Uterus (tissue), 4 donors: ENCODE data around the gene CHD9NB. TPM values are rescaled to one million over a fixed set of nuclear protein-coding genes. Genes with fewer than 3 reads are reported as not detected.

Experiments used
- DNase-seq, 2 donors: peaks; one replicate each; pipeline ENCODE4 v3.0.0-alpha.2; 2019 to 2020
- H3K27ac ChIP-seq, 2 donors: fragments of 200-600 bp; sonication (generic); 1 replicate in 1 of 2; 2 replicates in 1 of 2; pipeline ENCODE4 v1.5.1; 2016 to 2018
- H3K27me3 ChIP-seq, 2 donors: fragments of 200-600 bp; sonication (generic); one replicate each; pipeline ENCODE4 v1.5.1; 2018 to 2019; ENCODE audit warnings: control low read depth in 1 of 2
- H3K36me3 ChIP-seq, 2 donors: fragments of 200-600 bp; sonication (generic); one replicate each; pipeline ENCODE4 v1.5.1; 2019; ENCODE audit warnings: control low read depth in 1 of 2
- H3K4me1 ChIP-seq, 2 donors: fragments of 200-600 bp; sonication (generic); one replicate each; pipeline ENCODE4 v1.5.1; 2018 to 2019; ENCODE audit warnings: control low read depth in 1 of 2
- H3K4me3 ChIP-seq, 2 donors: fragments of 200-600 bp; sonication (generic); 1 replicate in 1 of 2; 2 replicates in 1 of 2; pipeline ENCODE4 v1.5.1; 2018 to 2019; ENCODE audit warnings: mild to moderate bottlenecking in 1 of 2
- H3K9me3 ChIP-seq, 2 donors: fragments of 200-600 bp; sonication (generic); one replicate each; pipeline ENCODE4 v1.5.1; 2019; ENCODE audit warnings: control low read depth in 1 of 2
- POLR2A ChIP-seq, 2 donors: fragments of 450-650 bp; IDR thresholded peaks; one replicate each; pipeline ENCODE4 v1.6.1; 2016; ENCODE audit warnings: antibody characterized with exemption in 2 of 2, mild to moderate bottlenecking in 1 of 2, moderate library complexity in 1 of 2
- intact Hi-C: fragments of 100-400 bp; cut with DNase I; formaldehyde crosslinking; loops from one replicate; pipeline ENCODE4 v1.15.1; 2023; ENCODE audit warnings: low total_unique reads
- total RNA-seq, 4 donors: library from RNA; depleted of rRNA in 3 of 4; stranded (reverse); fragments of >200 nt in 3 of 4; gene quantifications; one replicate each; pipeline versions ENCODE4 v1.1.0 to v1.2.4, GENCODE V29; 2014 to 2023
- TF ChIP-seq, protein P1 (sequence below), 4 experiments: fragments of 200-600 bp in 2 of 4; fragments of 450-650 bp in 2 of 4; sonication (generic) in 2 of 4; IDR thresholded peaks; one replicate each; pipeline ENCODE4 v1.5.1; 2016 to 2019; ENCODE audit warnings: antibody characterized with exemption in 4 of 4, mild to moderate bottlenecking in 2 of 4, moderate library complexity in 1 of 4
- donor health status: DM: yes; HTN: yes; CAD: no.

CHD9NB gene
- 1 to 10 TPM in 3 of 4 donors, not detected in 1; 1.2 to 4.3 (median 4.1) TPM for total RNA-seq

DNA sequence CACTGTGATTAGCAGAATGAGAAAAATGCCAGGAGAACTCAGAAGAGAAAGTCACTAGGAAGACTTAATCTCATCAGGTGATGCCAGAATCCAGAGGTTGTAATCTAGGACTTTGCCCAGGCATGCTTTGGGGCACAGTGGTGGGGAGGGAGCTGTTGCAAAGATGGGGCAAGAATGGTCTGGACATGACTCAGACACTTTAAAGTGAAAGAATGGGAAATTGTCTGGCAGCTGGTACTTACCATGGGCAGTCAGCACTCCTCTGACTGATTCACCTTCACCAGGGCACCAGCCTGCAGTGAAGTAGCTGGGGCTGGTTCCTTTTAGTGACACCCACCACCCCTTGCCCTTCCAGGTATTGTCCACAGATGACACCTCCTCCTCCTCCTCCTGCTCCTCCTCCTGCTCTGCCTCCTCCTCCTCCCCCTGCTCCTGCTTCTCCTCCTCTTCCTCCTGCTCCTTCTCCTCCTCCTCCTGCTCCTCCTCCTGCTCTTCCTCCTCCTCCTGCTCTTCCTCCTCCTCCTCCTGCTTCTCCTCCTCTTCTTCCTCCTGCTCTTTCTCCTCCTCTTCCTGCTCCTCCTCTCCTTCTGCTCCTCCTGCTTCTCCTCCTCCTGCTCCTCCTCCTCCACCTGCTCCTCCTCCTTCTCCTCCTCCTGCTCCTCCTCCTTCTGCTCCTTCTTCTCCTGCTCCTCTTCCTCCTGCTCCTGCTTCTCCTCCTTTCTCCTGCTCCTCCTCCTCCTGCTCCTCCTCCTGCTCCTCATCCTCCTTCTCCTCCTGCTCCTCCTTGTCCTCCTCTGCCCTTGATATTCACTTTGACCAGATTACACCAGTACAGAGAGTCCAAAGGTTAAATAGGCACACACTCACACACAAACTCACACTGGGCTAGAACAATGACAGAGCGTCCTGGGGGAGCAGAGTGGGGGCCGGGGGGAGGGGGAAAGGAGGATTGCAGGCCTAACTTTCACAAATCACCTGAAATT is at the start of gene CHD9NB:
CHD9NB (minus strand) TSS at position 379 of the 983 bp plus-strand sequence. CDS start 8,739 bp downstream, outside the sequence.
- intact Hi-C loops, result loop anchor here (5.0 to 10.0 kb wide), 2 partner anchors 82 to 154 kb away; no protein-coding TSS in a partner anchor
- no peaks in the 10 kb centered on the region for H3K36me3 ChIP-seq
- no peak within 1 kb of the TSS for H3K4me3 ChIP-seq
- TF ChIP-seq, protein P1, sequence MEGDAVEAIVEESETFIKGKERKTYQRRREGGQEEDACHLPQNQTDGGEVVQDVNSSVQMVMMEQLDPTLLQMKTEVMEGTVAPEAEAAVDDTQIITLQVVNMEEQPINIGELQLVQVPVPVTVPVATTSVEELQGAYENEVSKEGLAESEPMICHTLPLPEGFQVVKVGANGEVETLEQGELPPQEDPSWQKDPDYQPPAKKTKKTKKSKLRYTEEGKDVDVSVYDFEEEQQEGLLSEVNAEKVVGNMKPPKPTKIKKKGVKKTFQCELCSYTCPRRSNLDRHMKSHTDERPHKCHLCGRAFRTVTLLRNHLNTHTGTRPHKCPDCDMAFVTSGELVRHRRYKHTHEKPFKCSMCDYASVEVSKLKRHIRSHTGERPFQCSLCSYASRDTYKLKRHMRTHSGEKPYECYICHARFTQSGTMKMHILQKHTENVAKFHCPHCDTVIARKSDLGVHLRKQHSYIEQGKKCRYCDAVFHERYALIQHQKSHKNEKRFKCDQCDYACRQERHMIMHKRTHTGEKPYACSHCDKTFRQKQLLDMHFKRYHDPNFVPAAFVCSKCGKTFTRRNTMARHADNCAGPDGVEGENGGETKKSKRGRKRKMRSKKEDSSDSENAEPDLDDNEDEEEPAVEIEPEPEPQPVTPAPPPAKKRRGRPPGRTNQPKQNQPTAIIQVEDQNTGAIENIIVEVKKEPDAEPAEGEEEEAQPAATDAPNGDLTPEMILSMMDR (IDR thresholded peaks at IDR 0.05), result no peak
- no peak for TF ChIP-seq POLR2A (IDR thresholded peaks at IDR 0.05)
- no peaks in the 10 kb centered on the region for H3K9me3 ChIP-seq
- no peaks in the 10 kb centered on the region for H3K4me1 ChIP-seq
- DNase-seq, result no peak
- no peak within 1 kb of the TSS for H3K27ac ChIP-seq
- H3K27me3 ChIP-seq, result no peaks in the 10 kb centered on the region

DNA sequence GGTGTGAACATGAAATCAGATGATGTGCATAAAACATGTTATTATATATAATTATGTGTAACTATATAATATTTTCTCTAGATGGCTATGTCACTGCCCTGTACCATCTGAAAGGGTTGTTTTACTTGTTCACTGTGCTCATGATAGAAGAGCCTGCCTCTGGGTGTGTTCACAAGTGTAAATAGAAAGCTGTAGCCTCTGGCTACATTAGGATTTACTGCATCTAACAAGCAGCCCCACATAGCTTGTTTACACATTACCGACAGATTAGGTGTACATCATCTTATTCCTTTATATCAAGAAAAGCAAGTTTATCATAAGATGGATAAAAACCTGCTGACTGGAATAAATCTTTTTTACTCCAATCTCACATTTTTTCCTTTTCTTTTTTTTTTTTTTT is 48.2 kb upstream of the CHD9NB start:
- no peaks in the 10 kb centered on the region for H3K36me3 ChIP-seq
- H3K27ac ChIP-seq, result peak overlapping the region; percentile 79 to 96
- H3K27me3 ChIP-seq, result no peaks in the 10 kb centered on the region
- intact Hi-C loops, result no loop called here
- no peak overlapping the region for H3K4me3 ChIP-seq
- no peaks in the 10 kb centered on the region for H3K9me3 ChIP-seq
- TF ChIP-seq, protein P1 (IDR thresholded peaks at IDR 0.05), result no peak
- no peak for TF ChIP-seq POLR2A (IDR thresholded peaks at IDR 0.05)
- peaks cover 13 to 21% of the 10 kb centered on the region in 2 donors for H3K4me1 ChIP-seq
- DNase-seq, result no peak

DNA sequence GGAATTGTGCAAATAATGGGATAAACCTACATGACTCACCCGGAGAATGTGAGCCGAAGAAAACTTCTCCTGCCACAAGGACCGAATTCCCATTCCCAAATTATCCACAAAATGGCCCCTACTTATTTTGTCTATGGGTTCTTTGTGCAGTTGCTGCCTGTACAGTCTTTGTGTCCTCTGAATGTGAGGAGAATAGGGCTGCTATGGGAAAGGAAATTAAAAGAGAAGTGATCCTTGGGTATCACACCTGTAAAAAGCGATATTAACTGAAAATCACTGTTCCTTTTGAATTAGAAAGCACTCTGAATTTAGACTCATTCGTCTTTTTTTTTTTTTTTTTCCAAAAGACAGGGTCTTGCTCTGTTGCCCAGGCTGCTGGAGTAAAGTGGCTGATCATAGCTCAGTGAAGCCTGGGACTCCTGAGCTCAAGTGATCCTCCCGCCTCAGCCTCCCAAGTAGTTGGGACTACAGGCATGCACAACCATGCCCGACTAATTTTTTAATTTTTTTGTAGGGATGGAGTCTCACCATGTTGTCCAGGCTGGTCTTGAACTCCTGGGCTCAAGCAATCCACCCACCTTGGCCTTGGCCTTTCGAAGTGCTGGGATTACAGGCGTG is 47.5 kb upstream of the CHD9NB start:
- no peaks in the 10 kb centered on the region for H3K9me3 ChIP-seq
- intact Hi-C loops, result no loop called here
- no peak for DNase-seq
- peak overlapping the region; percentile 79 to 96 for H3K27ac ChIP-seq
- TF ChIP-seq, protein P1 (IDR thresholded peaks at IDR 0.05), result no peak
- no peak for TF ChIP-seq POLR2A (IDR thresholded peaks at IDR 0.05)
- H3K4me1 ChIP-seq, result peaks cover 13 to 21% of the 10 kb centered on the region in 2 donors
- H3K27me3 ChIP-seq, result no peaks in the 10 kb centered on the region
- peak overlapping the region; percentile 30 to 36 for H3K4me3 ChIP-seq
- no peaks in the 10 kb centered on the region for H3K36me3 ChIP-seq

DNA sequence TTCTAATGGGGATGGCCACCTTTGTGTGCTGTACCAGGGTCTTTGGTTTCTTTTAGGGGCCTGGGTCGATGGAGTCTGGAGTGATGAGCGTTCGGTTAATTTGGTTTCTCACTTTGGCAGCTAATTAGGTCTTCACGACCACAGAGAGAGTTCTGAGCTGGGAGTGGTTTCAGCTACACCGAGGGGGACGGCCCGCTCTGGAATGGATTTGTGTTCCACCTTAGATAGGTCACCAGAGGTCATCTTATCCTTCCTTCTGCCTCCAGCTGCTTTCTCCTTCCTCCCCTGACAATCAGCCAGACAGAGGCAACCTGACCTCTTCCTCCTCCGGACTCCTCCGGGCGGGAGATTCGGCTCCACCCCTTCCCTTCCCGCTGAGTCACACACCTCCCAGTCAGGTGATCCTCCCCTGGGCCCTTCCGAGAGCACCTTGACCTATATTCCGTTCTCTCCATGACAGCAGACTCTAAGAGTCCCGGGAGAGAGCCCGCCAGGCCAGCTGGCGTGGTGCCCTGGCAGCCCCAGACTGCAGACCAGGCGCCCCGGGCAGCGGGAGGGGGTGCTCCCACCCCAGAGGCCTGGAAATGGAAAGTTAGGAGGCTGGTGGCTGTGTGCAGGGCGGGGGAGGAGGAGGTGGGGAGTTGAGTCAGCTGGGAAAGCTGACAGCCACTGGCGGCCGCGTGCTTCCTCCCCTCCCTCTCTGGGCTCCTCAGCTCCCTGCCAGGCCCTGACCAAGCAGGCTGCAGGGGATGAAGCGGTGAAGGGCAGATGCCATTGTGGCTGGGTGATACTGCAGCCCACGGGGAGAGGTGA is 46.8 kb upstream of the CHD9NB start:
- no peaks in the 10 kb centered on the region for H3K36me3 ChIP-seq
- peaks cover 13 to 21% of the 10 kb centered on the region in 2 donors for H3K4me1 ChIP-seq
- no peaks in the 10 kb centered on the region for H3K9me3 ChIP-seq
- no peaks in the 10 kb centered on the region for H3K27me3 ChIP-seq
- H3K4me3 ChIP-seq, result peak overlapping the region; percentile 30 to 36
- intact Hi-C loops, result no loop called here
- no peak for TF ChIP-seq POLR2A (IDR thresholded peaks at IDR 0.05)
- TF ChIP-seq, protein P1 (IDR thresholded peaks at IDR 0.05), result peak in 1 of 4 experiments; percentile 12
- peak overlapping the region; percentile 79 to 96 for H3K27ac ChIP-seq
- DNase-seq, result peak; percentile 92 to 94
